PFSK-1 (cell line): ENCODE data around the gene NUDT15.

Source experiments
- FOXP2 ChIP-seq: optimal IDR thresholded peaks from 2 replicates; pipeline ENCODE3; 2011; ENCODE audit warnings: borderline replicate concordance, control low read depth, inconsistent platforms; ENCODE audit not compliant: insufficient read depth; ENCODE audit errors: extremely low read length, extremely low read depth
- POLR2AphosphoS5 ChIP-seq: IDR thresholded peaks from 2 replicates; pipeline ENCODE4 v1.6.1; 2012; ENCODE audit warnings: low read depth, mild to moderate bottlenecking, control low read depth, low read length, moderate library complexity
- SIN3A ChIP-seq: IDR thresholded peaks from 2 replicates; pipeline ENCODE4 v1.6.1; 2012; ENCODE audit warnings: mild to moderate bottlenecking, low read length, moderate library complexity, borderline replicate concordance; ENCODE audit not compliant: insufficient read depth
- TAF1 ChIP-seq: IDR thresholded peaks from 2 replicates; pipeline ENCODE4 v1.6.1; 2012; ENCODE audit warnings: low read length, control low read depth, borderline replicate concordance; ENCODE audit not compliant: insufficient read depth
- TF ChIP-seq, protein P1 (sequence below), 2 experiments: IDR thresholded peaks; 2 replicates each; pipeline versions ENCODE4 v1.6.1 to v1.8.0; 2011 to 2012; ENCODE audit warnings: low read depth in 2 of 2, low read length in 2 of 2, control low read depth in 1 of 2, inconsistent platforms in 1 of 2, mild to moderate bottlenecking in 1 of 2, moderate library complexity in 1 of 2; ENCODE audit not compliant: insufficient read depth in 1 of 2

NUDT15 gene

DNA sequence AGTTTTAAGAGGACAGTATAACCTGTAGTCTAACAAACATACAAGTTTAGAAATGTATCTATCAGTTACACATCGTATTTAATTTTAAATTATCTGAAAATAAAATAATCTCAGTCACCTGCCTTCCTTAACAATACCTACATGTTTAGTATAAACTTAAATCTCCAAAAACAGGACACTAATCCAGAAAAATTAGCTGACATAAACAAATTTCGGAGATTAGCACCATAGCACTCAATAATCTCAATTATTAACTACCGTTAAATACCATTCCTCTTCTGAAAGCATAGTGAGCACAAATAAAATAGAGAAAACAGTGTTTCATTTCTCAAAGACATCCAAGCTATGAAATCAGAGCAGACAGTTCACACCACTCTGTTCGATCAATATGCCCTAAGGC lies 44.2 kb downstream of the NUDT15 start:
- no peak for TF ChIP-seq TAF1
- no peak for TF ChIP-seq POLR2AphosphoS5
- no peak for TF ChIP-seq SIN3A
- TF ChIP-seq, protein P1, sequence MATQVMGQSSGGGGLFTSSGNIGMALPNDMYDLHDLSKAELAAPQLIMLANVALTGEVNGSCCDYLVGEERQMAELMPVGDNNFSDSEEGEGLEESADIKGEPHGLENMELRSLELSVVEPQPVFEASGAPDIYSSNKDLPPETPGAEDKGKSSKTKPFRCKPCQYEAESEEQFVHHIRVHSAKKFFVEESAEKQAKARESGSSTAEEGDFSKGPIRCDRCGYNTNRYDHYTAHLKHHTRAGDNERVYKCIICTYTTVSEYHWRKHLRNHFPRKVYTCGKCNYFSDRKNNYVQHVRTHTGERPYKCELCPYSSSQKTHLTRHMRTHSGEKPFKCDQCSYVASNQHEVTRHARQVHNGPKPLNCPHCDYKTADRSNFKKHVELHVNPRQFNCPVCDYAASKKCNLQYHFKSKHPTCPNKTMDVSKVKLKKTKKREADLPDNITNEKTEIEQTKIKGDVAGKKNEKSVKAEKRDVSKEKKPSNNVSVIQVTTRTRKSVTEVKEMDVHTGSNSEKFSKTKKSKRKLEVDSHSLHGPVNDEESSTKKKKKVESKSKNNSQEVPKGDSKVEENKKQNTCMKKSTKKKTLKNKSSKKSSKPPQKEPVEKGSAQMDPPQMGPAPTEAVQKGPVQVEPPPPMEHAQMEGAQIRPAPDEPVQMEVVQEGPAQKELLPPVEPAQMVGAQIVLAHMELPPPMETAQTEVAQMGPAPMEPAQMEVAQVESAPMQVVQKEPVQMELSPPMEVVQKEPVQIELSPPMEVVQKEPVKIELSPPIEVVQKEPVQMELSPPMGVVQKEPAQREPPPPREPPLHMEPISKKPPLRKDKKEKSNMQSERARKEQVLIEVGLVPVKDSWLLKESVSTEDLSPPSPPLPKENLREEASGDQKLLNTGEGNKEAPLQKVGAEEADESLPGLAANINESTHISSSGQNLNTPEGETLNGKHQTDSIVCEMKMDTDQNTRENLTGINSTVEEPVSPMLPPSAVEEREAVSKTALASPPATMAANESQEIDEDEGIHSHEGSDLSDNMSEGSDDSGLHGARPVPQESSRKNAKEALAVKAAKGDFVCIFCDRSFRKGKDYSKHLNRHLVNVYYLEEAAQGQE (IDR thresholded peaks at IDR 0.05; ENCODE audit: insufficient read depth in 1 of 2, low read depth in 2 of 2, low read length in 2 of 2): no peak
- no peak for TF ChIP-seq FOXP2

DNA sequence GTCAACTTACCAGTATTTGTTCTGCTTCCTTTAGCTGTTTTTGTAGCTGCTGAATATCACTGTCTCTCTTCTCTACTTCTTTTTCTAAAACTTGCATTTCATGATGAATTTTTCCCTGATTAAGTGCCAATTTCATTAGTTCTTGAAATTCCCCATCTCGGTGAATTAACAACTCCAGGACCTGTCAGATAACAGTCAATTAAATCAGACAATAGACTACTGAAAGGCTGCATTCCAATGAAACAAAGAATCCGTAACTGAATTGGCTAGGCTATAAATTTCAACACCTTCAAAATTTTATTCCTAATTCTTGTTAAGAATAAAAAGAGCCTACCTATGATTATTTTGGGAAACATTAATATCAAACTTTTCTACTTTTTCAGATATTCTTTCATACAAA lies 48.7 kb downstream of the NUDT15 start:
- TF ChIP-seq FOXP2: no peak
- TF ChIP-seq, protein P1 (IDR thresholded peaks at IDR 0.05; ENCODE audit: insufficient read depth in 1 of 2, low read depth in 2 of 2, low read length in 2 of 2): no peak
- TF ChIP-seq SIN3A: no peak
- TF ChIP-seq TAF1: no peak
- no peak for TF ChIP-seq POLR2AphosphoS5

DNA sequence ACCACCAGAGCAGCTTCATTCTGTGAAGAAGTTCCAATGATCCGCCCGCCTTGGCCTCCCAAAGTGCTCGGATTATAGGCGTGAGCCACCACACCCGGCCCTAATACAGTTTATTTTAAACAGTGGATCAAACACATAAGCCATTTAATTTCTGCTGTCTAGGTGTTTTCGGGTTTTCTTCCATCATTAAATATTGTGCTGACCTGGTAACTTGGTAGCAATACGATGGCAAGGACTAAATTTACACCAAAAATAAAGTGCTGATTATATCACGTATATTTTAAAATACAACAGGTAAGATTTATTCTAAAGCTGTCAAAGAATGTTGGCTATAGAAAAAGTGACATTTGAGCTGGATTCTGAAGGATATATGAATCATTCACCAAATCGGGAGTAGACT lies 56.1 kb downstream of the NUDT15 start:
- no peak for TF ChIP-seq FOXP2
- no peak for TF ChIP-seq SIN3A
- no peak for TF ChIP-seq POLR2AphosphoS5
- TF ChIP-seq, protein P1 (IDR thresholded peaks at IDR 0.05; ENCODE audit: insufficient read depth in 1 of 2, low read depth in 2 of 2, low read length in 2 of 2): no peak
- TF ChIP-seq TAF1: no peak

DNA sequence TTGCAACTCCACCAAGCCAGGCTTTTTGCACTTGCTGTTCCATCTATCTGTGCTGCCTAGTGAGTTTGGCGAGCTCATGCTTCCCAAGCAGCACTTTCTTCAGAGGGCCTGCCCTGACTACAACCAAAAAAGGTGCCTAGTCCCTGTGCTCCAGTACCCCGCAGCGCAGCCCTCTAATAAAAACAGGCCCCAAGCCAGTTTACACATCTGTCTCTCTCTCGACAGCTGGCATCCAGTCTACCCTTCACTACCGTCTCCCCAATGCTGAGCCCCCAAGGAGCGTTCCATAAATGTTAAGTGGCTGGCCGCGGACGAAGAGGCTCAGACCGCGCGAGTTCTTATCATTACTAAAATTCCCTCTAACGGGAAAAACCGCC lies 56.9 kb downstream of the NUDT15 start:
- TF ChIP-seq FOXP2 (no peak), TAF1 (no peak), SIN3A (no peak), POLR2AphosphoS5 (no peak)
- TF ChIP-seq, protein P1 (IDR thresholded peaks at IDR 0.05; ENCODE audit: insufficient read depth in 1 of 2, low read depth in 2 of 2, low read length in 2 of 2): no peak
